Omental fat pad (tissue), 4 donors: Measurements from ENCODE around the gene TSPOAP1. TPM values are rescaled to one million over a fixed set of nuclear protein-coding genes. Genes with fewer than 3 reads are reported as not detected.

Experiments
- ATAC-seq: fragments of 150-250 bp; one replicate; pipeline ENCODE4 v1.9.1; 2016; ENCODE audit warnings: mild to moderate bottlenecking, moderate library complexity; ENCODE audit not compliant: low FRiP score
- DNase-seq: peaks from one replicate; pipeline ENCODE4 v3.0.0-alpha.2; 2019; ENCODE audit warnings: low spot score
- total RNA-seq, 4 donors: library from RNA; depleted of rRNA; stranded (reverse); fragments of >200 nt; gene quantifications; one replicate each; pipeline ENCODE4 v1.1.0, GENCODE V29; 2016
- TF ChIP-seq, protein P1 (sequence below), 3 donors: fragments of 450-650 bp; IDR thresholded peaks; one replicate each; pipeline ENCODE4 v1.5.1; 2016 to 2017; ENCODE audit warnings: antibody characterized with exemption in 3 of 3, mild to moderate bottlenecking in 3 of 3, moderate library complexity in 2 of 3

The TSPOAP1 gene
- total RNA-seq, 4 donors from 2014 or later = 1.9 to 13.6 (median 5.4) TPM

DNA sequence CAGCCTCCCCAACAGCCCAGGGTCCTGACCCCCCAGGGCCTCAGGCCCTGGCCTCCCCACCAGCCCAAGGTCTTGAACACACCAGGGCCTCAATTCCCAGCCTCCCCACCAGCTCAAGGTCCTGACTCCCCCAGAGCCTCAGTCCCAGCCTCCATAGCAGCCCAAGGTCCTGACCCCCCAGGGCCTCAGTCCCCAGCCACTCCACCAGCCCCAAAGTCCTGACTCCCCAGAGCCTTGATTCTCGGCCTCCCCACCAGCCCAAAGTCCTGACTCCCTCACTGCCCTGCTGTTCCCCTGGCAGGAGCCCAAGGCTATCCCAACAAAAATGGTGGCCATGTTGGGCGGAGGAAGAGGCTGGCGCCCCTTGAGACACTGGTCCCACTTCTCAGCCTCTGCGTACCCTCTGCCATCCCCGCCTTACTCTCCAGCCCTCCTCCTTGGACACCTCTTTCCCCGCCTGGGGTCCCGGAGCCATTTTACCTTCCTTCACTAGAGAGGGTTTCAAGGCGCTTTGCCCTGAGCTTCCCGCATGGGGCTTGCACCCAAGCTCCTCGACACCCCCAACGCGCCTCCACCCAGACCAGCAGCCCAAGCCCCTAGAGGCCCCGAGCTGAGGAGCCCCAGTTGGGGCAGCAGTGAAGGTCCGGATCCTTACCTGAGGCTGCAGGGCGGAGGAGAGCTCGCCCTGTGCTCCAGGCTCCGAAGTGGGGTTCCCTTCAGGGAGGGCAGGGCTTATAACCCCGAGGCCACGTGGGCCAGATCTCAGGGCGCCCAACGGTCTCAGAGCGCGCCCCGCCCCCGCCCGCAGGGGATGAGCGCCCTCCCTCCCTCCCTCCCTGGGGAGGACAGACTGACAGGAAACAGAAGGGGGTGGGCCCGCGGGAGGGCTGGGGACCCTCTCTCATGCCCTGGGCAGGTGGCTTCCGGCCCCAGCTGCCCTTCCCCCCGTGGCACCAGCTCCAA lies 3.5 kb upstream of the TSPOAP1 start:
- DNase-seq (no peak), ATAC-seq (no peak)
- TF ChIP-seq, protein P1, sequence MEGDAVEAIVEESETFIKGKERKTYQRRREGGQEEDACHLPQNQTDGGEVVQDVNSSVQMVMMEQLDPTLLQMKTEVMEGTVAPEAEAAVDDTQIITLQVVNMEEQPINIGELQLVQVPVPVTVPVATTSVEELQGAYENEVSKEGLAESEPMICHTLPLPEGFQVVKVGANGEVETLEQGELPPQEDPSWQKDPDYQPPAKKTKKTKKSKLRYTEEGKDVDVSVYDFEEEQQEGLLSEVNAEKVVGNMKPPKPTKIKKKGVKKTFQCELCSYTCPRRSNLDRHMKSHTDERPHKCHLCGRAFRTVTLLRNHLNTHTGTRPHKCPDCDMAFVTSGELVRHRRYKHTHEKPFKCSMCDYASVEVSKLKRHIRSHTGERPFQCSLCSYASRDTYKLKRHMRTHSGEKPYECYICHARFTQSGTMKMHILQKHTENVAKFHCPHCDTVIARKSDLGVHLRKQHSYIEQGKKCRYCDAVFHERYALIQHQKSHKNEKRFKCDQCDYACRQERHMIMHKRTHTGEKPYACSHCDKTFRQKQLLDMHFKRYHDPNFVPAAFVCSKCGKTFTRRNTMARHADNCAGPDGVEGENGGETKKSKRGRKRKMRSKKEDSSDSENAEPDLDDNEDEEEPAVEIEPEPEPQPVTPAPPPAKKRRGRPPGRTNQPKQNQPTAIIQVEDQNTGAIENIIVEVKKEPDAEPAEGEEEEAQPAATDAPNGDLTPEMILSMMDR (IDR thresholded peaks at IDR 0.05) = no peak

DNA sequence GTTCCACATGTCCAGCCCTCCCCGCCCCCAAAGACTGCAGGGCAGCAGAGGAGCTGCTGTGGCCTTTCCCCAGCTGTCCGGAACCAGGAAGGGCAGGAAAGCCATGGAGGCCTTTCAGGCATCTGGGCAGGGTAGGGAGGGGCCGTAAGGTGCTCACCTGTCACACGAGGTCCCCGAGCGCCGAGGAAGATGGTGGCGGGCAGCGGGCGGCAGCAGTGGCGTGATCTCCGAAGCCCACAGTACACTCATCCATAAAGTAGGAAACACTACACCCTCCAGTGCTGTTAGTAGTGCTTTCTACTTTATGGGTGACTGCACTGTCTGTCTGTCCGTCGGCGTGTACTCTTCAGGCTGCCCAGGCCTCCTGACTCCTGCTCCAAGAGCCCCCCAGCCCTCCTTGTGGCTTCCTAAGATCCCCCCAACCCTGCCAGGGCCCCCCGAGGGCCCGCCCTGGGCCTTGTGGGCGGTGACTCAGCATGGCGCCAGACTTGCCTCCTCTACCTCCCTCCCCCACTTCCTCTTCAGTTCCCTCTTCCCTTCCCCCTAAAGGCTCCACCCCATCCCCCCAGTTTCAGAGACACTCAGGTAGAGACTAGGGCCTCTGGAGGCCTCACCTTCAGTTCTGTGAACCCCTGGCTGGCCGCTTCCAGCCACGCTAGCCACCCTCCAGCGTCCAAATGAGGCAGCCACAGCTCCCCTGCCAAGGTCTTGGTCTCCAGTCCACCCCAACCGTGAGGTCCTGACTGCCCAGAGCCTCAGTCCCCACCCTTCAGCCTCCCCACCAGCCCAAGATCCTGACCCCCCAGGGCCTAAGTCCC lies 2.6 kb upstream of the TSPOAP1 start:
- DNase-seq (no peak), ATAC-seq (no peak)
- TF ChIP-seq, protein P1 (IDR thresholded peaks at IDR 0.05) = no peak

DNA sequence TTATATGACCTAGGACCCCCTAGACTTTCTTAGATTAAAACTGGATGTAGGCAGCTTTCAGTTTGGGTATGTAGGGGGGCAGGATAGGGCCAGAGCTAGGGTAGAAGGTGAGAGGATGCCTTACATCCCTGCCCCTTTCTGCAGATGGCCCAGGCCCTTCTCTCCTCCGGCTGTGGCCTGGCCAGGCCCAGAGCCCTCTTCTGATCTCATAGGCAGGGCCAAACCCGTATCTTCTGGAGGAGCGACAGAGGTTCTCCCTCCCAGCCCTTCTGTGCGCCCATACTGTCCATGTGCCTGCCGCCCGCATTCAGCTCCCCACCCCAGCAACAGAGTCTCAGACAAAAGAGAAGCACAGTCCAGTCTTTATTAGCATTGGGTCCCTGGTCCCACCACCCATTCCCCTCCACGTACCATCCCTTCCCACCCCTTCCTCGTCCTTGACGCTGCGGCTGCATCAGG lies 2.0 kb upstream of the TSPOAP1 start:
- ATAC-seq (no peak), DNase-seq (no peak)
- TF ChIP-seq, protein P1 (IDR thresholded peaks at IDR 0.05) = no peak

DNA sequence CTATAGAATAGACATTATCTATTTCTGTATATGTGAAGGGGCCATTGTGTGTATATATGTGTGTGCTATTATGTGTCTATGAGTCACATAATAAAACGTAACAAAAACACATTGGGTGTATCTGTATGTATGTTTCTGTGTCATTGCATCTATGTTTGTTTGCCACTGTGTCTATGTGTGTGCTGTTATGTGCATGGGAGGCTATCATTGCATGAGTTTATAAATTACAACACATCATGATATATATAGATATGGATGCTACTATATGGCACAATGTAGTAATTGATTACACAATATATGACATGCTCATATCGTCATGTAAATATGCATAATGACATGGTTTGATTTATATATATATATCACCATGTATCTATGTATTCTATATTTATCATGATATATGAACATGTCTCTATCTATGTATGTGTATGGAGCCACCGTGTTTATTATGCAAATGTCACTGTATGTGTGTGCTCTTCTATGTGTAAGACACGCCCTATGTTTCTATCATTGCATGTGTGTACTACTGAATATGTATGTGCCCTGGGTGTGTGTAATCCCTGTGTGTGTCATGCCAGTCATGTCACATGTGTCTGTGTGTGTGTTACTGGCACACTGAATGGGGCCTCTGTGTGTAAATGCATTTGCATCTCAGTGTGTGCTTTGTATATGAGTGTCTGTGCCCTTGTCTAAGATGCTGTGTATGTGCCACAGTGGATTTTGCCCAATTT lies 1.4 kb upstream of the TSPOAP1 start:
- no peak for ATAC-seq
- DNase-seq = no peak
- TF ChIP-seq, protein P1 (IDR thresholded peaks at IDR 0.05) = no peak

DNA sequence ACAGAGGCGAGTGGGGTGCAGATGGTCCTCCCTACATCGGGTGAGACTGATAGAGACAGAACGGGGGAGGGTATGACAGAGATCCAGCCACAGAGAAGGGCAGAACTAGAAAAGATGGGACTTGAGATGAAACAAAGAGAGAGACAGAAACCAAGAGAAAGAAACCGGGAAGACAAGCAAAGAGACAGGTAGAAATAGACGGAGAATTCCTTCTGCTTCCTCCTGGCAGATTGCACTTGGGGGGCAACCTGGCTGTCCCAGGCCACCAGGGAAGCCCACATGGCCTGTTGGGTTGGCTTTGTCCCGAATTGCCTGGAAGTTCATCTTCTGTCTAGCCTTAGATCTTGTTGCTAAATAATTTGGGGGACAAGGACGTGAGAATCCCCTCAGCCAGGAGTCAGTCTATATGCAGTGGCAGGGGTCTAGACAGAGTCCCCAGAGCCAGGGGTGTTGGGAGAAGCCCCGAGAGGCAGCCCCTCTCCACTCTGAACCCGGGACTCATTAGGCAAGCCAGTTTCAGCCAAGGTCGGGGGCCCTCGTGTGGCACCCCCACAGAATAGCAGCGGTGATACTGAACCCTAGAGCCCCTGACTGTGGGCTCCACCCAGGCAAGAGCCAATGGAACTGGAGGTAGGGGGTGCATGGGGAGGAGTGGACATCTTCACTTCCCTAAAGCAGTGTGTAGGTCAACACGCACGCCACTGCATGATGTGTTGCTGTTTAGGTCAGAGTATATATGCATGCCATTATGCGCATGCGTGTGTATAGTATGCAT lies 627 bp upstream of the TSPOAP1 start:
- TF ChIP-seq, protein P1 (IDR thresholded peaks at IDR 0.05) = no peak
- no peak for DNase-seq
- ATAC-seq = no peak
